Retinal pigment epithelial cell (primary cell): ENCODE measurements around the gene BRSK2.

Experiments
- DNase-seq: peaks from one replicate; pipeline ENCODE4 v3.0.0-alpha.2; 2010; ENCODE audit warnings: low read depth
- H3K4me3 ChIP-seq: 2 replicates; pipeline ENCODE4 v1.5.1; 2011; ENCODE audit warnings: mild to moderate bottlenecking, low read length, control low read depth, moderate library complexity
- CTCF ChIP-seq: conservative IDR thresholded peaks from 2 replicates; pipeline ENCODE4 v1.5.1; 2011; ENCODE audit warnings: low read depth, low read length, control low read depth, inconsistent platforms

The BRSK2 gene

GRCh38 chr11:1393038-1393710 is 3.4 kb downstream of the BRSK2 start:
- H3K4me3 ChIP-seq = no peak overlapping the region
- DNase-seq = no peak
- TF ChIP-seq CTCF = no peak

GRCh38 chr11:1394936-1395772 is 5.4 kb downstream of the BRSK2 start:
- no peak overlapping the region for H3K4me3 ChIP-seq
- DNase-seq = no peak
- TF ChIP-seq CTCF = no peak

GRCh38 chr11:1395773-1396374 is 6.1 kb downstream of the BRSK2 start:
- no peak for TF ChIP-seq CTCF
- no peak overlapping the region for H3K4me3 ChIP-seq
- no peak for DNase-seq

GRCh38 chr11:1396375-1396841 is 6.7 kb downstream of the BRSK2 start:
- DNase-seq = no peak
- no peak overlapping the region for H3K4me3 ChIP-seq
- TF ChIP-seq CTCF = no peak

- TF ChIP-seq CTCF = no peak
- DNase-seq = no peak
- H3K4me3 ChIP-seq = no peak overlapping the region
These were observed 7.6 kb downstream of the BRSK2 start for GRCh38 chr11:1397146-1397861.

- no peak overlapping the region for H3K4me3 ChIP-seq
- no peak for TF ChIP-seq CTCF
- DNase-seq = no peak
These were observed 8.3 kb downstream of the BRSK2 start for GRCh38 chr11:1397862-1398527.
